NOMO-1 (cell line): ENCODE data around the gene PCDHGB4.
"Not testable (repeated sequence)": the region's sequence is repeated elsewhere in the genome, so short reads cannot be mapped to it uniquely, and the experiment has no call there.

Experiments used
- DNase-seq, 2 experiments: peaks; one replicate each; lab custom pipeline; 2025; ENCODE audit not compliant: unreplicated experiment in 2 of 2; lab: John Stamatoyannopoulos, UW

The PCDHGB4 gene

DNA sequence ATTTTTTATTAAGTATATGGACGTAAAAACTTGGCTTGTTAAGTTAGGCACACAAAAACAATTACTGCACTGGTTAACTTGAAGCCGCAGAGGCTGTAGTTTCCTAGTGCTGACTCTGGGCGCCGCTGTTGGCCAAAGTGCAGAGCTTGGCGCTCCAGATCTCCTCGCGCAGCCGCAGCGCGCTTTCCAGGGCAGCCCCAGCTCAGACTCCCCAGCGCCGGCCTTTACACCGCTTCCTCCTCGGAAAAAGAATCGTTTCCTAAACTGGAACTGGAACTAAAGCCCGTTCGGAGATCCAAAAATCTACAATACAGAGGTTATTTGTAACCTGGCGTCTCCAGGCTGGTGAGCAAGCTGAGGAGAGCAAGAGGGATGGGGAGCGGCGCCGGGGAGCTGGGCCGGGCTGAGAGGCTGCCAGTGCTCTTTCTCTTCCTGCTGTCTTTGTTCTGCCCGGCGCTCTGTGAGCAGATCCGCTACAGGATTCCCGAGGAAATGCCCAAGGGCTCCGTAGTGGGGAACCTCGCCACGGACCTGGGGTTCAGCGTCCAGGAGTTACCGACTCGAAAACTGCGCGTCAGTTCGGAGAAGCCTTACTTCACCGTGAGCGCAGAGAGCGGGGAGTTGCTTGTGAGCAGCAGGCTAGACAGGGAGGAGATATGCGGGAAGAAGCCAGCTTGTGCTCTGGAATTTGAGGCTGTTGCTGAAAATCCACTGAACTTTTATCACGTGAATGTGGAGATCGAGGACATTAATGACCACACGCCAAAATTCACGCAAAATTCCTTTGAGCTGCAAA is 10.5 kb downstream of the PCDHGB4 start, which contains the start of gene PCDHGB5:
Gene PCDHGB5 (plus strand): TSS at position 192 of the 796 bp plus-strand sequence. CDS start 181 bp downstream, at position 373.
- not testable (repeated sequence) for DNase-seq

DNA sequence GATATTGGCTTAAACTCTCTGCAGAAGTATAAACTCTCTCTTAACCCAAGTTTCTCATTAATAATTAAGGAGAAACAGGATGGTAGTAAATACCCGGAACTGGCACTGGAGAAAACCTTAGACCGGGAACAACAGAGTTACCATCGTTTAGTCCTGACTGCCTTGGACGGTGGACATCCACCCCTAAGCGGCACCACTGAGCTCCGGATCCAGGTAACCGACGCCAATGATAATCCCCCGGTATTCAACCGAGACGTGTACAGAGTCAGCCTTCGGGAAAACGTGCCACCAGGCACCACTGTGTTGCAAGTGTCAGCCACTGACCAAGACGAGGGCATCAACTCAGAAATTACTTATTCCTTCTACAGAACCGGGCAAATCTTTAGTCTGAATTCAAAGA is 11.1 kb downstream of the PCDHGB4 start:
- no peak for DNase-seq

DNA sequence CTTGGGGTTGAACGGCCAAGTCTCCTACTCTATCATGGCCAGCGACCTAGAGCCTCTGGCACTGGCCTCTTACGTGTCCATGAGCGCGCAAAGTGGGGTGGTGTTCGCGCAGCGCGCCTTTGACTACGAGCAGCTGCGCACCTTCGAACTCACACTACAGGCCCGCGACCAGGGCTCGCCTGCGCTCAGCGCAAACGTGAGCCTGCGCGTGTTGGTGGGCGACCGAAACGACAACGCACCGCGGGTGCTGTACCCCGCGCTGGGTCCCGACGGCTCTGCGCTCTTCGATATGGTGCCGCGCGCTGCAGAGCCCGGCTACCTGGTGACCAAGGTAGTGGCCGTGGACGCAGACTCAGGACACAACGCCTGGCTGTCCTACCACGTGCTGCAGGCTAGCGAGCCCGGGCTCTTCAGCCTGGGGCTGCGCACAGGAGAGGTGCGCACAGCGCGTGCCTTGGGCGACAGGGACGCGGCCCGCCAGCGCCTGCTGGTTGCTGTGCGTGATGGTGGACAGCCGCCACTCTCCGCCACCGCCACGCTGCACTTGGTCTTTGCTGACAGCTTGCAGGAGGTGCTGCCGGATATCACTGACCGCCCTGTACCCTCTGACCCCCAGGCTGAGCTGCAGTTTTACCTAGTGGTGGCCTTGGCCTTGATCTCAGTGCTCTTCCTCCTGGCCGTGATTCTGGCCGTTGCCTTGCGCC is 12.2 kb downstream of the PCDHGB4 start:
- DNase-seq, result no peak

DNA sequence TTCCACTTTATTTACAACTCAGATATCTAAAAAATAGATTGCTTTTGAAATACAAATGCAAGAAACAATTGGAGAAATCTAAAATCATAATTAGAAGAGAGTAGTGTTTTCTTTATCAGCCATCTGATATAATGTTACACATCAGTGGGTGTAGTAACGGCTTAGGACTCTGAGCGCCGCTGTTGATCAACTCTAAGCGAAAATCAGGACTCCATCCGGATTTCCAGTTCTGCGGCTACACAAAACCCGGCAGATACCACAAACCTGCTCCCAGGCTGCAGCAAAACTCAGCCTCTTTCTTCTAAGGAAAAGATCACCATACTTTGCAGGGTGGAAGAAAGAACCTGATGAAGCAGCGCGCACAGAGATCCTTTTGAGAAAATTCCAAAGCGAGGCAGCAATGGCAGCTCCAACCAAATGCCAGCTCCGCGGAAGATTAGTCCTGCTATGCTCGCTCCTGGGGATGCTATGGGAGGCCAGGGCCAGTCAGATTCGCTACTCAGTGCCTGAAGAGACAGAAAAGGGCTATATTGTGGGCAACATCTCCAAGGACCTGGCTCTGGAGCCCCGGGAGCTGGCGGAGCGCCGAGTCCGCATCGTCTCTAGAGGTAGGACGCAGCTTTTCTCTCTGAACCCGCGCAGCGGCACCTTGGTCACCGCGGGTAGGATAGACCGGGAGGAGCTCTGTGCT is 15.2 kb downstream of the PCDHGB4 start, which contains the start of gene PCDHGA9:
Gene PCDHGA9 (plus strand): TSS at position 226 of the 691 bp plus-strand sequence. CDS start 175 bp downstream, at position 401.
- no peak for DNase-seq

DNA sequence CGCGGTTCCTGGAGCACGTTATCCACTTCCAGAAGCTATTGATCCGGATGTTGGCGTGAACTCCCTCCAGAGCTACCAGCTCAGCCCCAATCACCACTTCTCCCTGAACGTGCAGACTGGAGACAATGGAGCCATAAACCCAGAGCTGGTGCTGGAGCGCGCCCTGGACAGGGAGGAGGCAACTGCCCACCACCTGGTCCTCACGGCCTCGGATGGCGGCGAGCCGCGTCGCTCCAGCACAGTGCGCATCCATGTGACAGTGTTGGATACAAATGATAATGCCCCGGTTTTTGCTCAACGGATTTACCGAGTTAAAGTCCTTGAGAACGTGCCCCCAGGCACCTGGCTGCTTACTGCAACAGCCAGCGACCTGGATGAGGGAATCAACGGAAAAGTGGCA is 15.9 kb downstream of the PCDHGB4 start:
- no peak for DNase-seq

- peak in 1 of 2 experiments; percentile 44 for DNase-seq
These were observed 20.4 kb downstream of the PCDHGB4 start, which contains the start of gene PCDHGB6 for GRCh38 chr5:141407790-141408505. Gene PCDHGB6 (plus strand): TSS chr5:141408021. CDS start chr5:141408203, 182 bp downstream.

GRCh38 chr5:141409598-141410306 is 22.3 kb downstream of the PCDHGB4 start:
- no peak for DNase-seq

- DNase-seq, result no peak
These were observed 24.1 kb downstream of the PCDHGB4 start for GRCh38 chr5:141411575-141411974.

DNA sequence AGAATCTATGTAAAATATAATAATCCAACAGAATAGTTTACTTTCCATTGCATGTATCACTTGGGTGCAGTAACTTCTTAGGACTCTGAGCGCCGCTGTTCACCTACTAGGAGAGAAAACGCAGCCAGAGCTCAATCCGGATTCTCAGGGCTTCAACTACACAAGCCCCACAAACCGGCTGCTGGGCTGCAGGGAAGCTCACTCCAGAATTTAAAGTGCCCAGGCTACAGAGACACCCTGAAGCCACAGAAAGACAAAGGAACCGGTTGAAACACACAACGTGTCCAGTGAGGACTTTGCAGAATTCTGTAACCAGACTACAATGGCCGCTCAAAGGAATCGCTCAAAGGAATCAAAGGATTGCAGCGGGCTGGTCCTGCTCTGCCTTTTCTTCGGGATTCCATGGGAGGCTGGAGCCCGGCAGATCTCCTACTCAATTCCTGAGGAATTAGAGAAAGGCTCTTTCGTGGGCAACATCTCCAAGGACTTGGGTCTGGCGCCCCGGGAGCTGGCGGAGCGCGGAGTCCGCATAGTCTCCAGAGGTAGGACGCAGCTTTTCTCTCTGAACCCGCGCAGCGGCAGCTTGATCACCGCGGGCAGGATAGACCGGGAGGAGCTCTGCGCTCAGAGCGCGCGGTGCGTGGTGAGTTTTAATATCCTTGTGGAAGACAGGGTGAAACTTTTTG is 25.5 kb downstream of the PCDHGB4 start, which contains the start of gene PCDHGA10:
Gene PCDHGA10 (plus strand): TSS at position 134 of the 686 bp plus-strand sequence. CDS start 189 bp downstream, at position 323.
- DNase-seq, result peak; percentile 41 to 69

GRCh38 chr5:141413540-141414069 is 26.1 kb downstream of the PCDHGB4 start:
- DNase-seq, result no peak

GRCh38 chr5:141414548-141415274 is 27.2 kb downstream of the PCDHGB4 start:
- DNase-seq, result not testable (repeated sequence)

DNA sequence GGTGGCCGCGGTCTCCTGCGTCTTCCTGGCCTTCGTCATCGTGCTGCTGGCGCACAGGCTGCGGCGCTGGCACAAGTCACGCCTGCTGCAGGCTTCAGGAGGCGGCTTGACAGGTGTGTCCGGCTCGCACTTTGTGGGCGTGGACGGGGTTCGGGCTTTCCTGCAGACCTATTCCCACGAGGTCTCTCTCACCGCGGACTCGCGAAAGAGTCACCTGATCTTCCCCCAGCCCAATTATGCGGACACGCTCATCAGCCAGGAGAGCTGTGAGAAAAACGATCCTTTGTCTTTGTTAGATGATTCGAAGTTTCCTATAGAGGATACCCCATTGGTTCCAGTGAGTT is 27.7 kb downstream of the PCDHGB4 start:
- not testable (repeated sequence) for DNase-seq

- DNase-seq, result peak; percentile 31 to 38
These were observed 30.1 kb downstream of the PCDHGB4 start, which contains the start of gene PCDHGB7 for GRCh38 chr5:141417494-141418172. Gene PCDHGB7 (plus strand): TSS chr5:141417677. CDS start chr5:141417860, 183 bp downstream.

- DNase-seq, result no peak
These were observed 31.8 kb downstream of the PCDHGB4 start for GRCh38 chr5:141419074-141419880.

DNA sequence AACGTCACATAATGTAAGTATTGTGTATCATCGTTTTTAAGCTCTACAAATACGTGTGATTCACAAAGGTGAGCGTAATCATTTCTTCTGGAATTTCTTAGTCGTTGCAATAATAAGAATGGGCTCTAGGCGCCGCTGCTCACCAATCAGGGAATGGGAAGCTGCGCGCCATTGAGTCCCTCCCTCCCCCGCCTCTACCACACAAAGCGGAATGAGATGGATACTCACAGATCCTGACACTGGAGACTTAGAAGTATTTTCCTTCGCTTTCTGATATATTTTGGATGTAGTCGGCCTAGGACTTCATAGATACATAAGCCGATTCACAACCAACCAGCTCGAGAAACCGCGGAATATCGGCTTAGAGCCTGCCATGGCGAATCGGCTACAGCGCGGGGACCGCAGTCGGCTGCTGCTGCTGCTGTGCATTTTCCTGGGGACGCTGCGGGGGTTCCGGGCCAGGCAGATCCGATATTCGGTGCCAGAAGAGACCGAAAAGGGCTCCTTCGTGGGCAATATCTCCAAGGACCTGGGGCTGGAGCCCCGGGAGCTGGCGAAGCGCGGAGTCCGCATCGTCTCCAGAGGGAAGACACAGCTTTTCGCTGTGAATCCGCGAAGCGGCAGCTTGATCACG is 33.5 kb downstream of the PCDHGB4 start, which contains the start of gene PCDHGA11:
Gene PCDHGA11 (plus strand): TSS at position 197 of the 634 bp plus-strand sequence. CDS start 177 bp downstream, at position 374.
- peak; percentile 42 to 45 for DNase-seq

DNA sequence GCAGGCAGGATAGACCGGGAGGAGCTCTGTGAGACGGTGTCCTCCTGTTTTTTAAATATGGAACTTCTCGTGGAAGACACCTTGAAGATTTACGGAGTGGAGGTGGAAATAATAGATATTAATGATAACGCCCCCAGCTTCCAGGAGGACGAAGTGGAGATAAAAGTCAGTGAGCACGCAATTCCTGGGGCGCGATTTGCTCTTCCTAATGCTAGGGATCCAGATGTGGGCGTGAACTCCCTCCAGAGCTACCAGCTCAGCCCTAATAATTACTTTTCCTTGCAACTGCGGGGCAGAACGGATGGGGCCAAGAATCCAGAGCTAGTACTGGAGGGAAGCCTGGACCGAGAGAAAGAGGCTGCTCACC is 34.0 kb downstream of the PCDHGB4 start:
- DNase-seq, result no peak
